HG02588 (cell line): ENCODE results near the gene ESPN.
"Not testable (repeated sequence)": the region's sequence is repeated elsewhere in the genome, so short reads cannot be mapped to it uniquely, and the experiment has no call there.

Experiments
- ATAC-seq: cut with Tn5 transposase; IDR thresholded peaks from one replicate; pipeline ENCODE4 v1.9.1; 2021; ENCODE audit warnings: mild to moderate bottlenecking, moderate library complexity; ENCODE audit not compliant: unreplicated experiment

ESPN gene

DNA sequence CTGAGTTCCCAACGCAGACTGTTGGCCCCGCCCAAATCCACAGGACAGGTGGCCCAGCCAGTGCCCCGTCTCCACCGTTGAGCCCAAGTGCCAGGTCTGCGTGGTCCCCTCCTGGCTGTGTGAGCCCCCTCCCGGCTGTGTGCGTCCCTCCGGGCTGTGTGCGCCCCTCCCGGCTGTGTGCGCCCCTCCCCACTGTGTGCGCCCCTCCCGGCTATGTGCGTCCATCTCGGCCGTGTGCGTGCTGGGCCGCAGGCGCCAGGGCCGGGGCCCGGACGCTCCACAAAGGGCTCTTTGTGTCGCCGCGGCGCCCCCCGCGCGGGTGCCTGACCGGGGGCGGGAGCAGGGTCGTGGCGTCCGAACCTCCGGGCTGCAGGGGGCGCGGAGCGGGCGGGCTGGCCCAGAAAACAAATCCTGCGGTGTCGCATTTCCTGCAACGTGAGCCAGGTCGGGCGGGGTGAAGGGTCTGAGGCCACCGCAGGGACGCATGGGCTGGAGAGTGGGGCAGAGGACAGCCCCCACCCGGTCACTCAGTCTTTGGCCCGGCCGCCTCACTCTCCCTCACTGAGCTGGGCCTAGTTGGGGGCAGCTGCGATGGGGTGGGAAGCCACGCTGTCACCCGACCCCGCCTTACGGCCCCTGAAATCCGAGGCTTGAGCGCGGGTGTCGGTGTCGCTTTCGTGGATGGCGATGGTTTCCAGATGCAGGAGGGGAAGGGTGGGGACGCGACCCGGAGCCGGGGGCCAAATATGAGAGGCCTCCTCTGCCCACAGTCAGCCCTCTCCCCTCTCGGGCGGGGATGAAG lies 22.6 kb downstream of the ESPN start:
- ATAC-seq: no peak

- no peak for ATAC-seq
These were observed 23.5 kb downstream of the ESPN start for GRCh38 chr1:6447818-6448748.

DNA sequence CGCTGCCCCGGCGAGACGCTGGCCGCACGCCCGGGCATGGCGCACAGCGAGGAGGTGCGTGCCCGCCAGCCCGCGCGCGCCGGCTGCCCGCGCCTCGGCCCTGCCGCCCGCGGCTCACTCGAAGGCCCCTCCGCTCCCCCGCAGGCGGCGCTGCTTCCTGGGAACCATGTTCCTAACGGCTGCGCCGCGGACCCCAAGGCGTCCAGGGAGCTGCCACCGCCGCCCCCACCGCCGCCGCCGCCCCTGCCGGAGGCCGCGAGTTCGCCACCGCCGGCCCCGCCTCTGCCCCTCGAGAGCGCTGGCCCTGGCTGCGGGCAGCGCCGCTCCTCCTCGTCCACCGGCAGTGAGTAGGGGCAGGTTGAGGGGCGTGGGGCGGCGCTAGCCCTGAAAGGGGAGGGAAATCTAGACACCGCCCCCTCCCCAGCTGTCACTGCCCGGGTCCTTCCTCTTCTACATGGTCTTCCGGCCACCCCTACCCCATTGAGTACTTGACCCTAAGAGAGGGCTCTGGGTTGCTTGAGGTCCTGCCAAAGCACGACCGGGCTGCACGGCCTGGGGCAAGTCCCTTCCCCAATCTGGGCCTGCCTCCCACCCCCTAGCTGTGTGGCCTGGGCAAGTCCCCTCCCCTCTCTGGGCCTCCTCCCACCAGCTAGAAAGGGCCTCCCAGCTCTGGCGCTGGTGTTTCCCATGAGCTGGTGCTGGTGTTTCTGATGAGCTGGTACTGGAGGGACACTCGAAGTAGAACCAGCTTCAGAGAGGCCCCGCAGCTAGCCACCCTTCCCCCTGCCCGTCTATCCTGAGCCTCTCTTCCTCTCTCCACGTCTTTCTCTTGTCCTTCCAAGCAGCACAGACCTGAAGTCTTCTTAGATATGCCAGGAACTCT lies 24.4 kb downstream of the ESPN start:
- no peak for ATAC-seq

- ATAC-seq: no peak
These were observed 25.5 kb downstream of the ESPN start for GRCh38 chr1:6450005-6450450.

DNA sequence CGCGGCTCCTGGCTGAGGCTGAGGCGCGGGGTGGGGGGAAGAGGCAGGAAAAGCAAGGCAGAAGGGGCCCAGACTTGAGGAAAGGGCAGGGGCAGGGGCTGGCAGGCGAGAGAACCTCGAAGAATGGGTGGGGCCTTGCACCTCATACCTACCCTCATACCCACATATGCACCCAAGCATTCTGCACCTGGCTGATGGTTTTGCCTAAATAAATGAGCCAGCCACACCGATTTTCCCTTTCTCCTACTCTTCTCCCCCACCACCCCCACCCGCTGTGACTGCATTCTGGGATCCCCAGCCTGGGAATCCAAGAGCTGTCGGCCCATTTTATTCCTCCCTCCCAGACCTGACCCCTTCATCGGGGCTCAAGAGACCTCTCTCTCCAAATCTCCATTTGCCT lies 25.9 kb downstream of the ESPN start:
- not testable (repeated sequence) for ATAC-seq

GRCh38 chr1:6450943-6451373 lies 26.4 kb downstream of the ESPN start:
- ATAC-seq: no peak

GRCh38 chr1:6453895-6454855 lies 29.6 kb downstream of the ESPN start:
- not testable (repeated sequence) for ATAC-seq

GRCh38 chr1:6454856-6455751 lies 30.5 kb downstream of the ESPN start:
- ATAC-seq: no peak

- not testable (repeated sequence) for ATAC-seq
These were observed 31.4 kb downstream of the ESPN start for GRCh38 chr1:6455752-6456520.

GRCh38 chr1:6456800-6457466 lies 32.4 kb downstream of the ESPN start:
- no peak for ATAC-seq

DNA sequence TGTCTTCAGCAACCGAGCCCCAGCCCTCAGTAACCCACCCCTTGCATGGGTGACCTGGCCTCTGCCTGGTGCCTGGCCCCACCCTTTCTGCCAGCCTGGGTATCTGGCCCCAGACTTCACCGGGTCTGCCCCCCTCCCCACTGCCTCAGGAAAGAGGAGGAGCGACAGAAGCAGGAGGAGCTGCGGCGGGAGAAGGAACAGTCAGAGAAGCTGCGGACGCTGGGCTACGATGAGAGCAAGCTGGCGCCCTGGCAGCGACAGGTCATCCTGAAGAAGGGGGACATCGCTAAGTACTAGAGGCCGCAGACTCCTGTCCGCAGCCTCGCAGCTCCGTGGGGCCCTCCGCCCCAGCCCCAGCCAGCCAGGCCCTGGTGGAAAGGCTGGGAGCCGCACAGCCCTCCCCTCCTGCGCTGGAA lies 35.3 kb downstream of the ESPN start:
- no peak for ATAC-seq

DNA sequence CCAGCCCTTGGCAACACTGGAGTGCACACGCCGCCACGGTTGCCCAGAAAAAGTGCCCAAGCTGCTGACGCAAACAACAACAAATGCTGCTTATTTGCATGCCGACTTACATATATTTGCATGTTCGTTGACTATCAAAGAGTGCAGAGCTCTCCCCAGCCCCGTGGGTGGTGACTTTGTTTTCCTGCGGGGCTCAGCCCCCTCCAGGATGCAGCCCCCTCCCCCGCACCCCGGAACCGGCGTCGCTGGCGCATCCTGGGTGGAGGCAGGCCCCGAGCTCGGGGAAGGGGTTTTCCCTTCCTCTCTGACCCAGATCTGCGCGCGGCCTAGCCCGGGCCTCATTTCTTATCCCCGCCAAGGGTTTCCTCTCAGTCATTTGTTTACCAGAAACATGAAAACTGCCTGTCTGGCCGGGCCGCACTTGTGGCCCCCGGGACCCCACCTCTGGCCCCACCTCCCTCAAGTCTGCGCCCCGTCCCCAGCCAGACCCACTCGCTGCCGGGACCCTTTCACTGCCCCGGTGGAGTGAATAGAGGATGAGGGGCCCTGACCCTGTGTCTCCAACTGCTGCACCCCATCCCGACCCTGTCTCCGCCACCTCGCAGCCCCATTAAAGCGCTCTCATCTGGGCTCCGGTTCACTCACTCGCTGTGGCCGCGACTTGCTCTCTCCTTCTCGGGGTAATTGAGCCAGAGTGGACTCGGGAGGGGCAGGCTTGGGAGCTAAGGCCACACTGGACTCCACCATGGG lies 35.9 kb downstream of the ESPN start:
- ATAC-seq: no peak

DNA sequence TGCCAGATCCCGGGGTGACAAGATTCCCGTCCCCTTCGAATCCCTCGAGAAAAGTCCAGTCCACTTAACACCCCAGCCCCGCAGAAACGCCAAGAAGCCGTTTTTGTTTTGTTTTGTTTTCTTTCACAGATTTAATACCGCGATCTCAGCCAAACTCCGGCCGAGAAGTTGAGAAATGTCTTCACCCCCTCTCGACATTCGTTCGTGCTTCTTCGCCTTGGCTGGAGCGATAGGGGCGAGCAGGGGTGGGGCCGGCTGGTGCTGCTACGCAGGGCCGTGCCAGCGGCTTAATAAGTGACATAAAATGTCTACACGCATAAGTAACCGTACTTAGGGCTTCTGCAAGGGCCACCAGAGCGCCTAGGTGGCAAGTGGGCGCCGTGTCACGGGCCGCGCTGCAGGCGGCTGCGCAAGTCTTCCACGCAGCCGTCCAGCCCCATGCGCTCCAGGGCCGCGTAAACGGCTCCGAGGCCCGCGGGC lies 36.5 kb downstream of the ESPN start:
- no peak for ATAC-seq

DNA sequence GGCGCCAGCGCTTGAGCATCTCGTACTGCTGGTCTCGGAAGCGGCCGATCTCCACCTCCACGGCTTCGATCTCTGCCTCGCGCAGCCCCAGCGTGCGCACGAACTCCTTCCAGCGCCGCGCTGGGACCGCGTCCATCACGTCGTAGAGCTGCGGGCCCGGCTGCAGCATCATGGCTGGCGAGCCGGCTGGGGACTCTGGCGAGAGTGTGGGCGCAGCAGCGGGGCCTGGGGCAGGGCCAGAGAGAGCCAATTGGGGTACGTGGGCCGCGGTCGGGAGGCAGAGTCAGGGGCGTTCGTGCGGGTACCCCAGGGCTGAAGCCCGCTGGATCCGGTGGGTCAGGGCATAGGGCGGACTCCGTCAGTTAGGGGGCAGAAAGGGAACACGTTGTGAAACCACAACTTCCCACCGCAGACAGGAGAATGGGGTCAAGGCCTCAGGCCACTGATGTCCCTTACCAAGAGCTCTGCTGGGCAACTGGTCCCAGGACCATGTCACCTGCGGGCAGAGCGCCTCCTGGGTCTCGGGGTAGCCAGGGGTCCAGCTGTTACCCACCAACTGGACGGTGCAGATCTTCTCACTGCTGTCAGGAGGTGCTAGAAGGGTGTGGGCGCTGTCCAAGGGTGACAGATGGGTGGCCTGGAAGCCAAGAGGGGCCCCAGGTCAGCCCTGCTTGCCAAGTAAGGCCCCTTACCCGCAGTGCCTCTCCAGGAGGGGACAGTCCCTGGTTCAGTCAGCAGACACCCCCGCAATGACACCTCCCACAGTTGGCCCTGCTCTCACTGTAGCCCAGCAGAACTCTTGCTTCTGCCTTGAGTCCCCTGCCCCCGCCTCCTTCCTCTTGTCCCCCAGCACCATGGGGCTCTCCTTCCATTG lies 37.2 kb downstream of the ESPN start:
- no peak for ATAC-seq

DNA sequence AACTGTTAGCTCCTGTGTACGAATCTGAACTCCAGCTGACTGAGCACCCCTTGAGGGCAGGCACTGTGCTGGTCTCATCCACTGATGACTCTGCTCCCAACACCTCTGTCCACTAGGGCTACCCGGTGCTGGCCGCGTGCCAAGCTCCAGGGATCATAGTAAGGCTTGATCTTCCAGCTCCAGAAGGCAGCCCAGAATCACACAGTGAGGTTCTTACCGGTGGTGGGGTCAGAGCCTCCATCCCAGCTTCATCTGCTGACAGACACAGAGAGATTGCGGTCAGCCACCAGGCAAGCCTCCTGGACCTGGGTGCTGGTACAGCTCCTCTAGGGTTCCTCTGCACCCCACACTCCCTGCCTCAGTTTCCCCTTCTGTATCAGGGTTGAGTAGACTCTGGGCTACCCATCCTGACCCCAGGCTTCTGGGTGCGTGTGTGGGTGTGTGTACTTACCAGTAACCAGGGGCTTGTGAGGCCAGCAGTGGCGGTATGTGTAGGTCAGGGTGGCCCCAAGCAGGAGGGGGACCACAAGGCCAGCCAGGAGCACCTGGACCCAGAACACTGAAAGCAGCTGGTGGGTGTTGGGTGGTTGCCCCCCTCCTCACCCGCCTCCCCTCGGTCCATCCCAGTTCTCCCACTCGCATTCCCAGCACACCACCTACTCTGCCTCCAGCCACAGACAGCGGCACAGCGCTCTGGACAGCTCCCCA lies 38.0 kb downstream of the ESPN start:
- no peak for ATAC-seq
